ENCODE data around the gene NRTN.
"Not testable (repeated sequence)": the region's sequence is repeated elsewhere in the genome, so short reads cannot be mapped to it uniquely, and the experiment has no call there.

Gene NRTN

GRCh38 chr19:5873617-5874199 is 68.8 kb downstream of the NRTN start:
- DNase-seq, result no peak

- not testable (repeated sequence) for DNase-seq
These were observed 69.6 kb downstream of the NRTN start for GRCh38 chr19:5874496-5874895.

DNA sequence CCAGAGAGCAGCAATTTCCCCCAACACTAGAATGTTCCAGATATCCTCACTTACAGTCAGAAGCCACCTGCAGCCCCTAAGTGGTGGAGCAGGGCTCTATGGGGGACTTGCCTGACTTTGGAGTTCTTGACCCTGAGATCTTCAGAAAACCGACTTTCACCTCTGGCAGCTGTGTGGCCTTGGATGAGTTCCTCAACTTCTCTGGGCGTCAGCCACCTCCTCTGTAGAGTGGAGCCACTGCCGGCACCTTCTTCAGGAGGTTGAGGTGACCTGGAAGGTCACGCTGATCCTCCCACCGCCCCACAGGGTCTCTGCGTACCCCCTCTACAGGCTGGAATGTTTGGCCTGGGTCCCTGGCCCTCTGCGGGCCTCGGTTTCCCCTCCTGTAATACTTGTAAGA is 72.6 kb downstream of the NRTN start:
- no peak for DNase-seq

DNA sequence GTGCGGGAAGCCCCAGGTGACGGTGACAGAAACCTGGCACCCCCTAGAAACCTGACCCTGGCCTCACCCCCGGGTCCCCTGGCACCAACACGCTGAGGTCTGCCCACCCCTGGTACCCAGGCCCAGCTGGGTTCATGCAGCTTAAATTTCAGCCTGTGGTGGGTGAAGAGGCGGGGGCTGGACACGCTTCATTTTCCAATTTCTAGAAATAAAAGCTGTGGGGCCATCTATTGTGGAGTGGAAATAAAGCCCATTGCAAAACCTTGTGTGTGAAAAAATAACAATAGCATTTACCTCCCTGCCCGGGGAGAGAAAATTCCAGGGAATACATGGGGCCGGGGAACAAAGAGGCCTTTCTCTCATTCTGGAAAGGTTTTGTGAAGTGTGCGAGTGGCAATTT is 73.0 kb downstream of the NRTN start:
- no peak for DNase-seq
